ENCODE data around the gene PLEKHA8.
A peak's percentile ranks its signal among the peaks of the same experiment; 100 is the strongest.

PLEKHA8 gene, protein sequence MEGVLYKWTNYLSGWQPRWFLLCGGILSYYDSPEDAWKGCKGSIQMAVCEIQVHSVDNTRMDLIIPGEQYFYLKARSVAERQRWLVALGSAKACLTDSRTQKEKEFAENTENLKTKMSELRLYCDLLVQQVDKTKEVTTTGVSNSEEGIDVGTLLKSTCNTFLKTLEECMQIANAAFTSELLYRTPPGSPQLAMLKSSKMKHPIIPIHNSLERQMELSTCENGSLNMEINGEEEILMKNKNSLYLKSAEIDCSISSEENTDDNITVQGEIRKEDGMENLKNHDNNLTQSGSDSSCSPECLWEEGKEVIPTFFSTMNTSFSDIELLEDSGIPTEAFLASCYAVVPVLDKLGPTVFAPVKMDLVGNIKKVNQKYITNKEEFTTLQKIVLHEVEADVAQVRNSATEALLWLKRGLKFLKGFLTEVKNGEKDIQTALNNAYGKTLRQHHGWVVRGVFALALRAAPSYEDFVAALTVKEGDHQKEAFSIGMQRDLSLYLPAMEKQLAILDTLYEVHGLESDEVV

DNA sequence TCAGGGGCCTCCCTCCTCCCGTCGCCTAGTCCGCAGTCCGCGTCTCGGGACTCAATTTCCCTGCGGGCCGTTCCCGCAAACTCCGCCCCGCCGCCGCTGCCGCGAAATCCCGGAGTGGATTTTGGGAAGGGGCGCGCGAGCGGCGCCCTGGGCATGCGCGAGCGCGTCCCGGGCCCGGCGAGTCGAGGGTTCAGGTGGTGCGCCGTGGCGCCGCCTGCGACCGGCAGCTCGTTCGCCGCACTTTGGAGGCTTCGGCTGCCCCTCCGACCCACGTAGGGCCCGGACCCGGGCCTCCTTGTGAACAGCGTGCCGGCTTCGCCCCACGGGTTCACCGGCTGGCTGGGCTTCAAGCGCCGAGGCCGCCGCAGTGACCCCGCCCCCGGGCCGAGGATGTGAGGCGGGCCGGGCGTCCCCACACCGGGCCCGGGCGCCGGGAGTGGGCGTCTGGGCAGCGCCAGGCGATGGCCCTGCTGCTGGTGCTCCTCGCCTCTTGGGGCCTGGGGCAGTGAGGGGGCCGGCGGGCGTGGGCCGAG, at the start of gene PLEKHA8:
Gene PLEKHA8, plus strand, starts transcription at position 197 of the 533 bp plus-strand sequence. CDS start 351 bp downstream, outside the sequence.
- peak; percentile 89 for DNase-seq (ENCODE audit: low spot score)

DNA sequence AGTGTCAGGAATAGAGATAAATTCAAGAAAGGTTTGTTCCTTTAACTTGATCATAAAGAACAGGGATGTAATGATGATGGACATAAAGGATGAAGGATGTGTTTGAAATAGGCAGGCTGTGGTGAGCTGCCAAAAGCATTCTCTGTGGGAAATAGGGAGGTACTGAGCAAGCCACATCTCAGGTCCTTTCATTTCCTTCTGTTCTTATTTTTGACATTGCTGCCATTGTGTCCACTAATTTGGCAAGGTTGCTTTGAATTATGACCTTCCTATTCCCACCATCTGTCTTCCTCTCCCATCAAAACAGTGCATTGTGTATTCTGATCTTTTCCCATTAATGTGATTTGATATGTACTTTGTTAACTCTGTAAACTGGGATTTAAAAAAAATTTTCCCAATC, 48.1 kb upstream of the PLEKHA8 start:
- DNase-seq (ENCODE audit: low spot score): no peak

DNA sequence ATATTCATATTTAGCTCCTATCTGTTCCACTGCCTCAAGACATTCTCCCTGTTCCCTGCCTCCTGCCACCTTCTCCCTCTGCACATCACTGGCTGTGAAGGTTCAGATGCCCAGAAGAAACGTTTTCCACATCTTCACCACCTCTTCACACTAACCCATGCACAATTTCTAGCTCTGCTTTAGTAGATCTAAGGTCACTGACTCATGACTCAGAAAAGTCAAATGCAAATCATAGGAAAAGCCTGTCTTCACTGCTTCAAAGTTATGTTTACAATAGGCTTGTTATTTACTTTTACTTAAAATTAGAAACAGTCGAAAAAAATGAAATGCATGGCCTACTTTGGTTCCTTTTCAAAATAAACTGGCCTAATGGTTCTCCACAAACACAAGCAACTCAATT, 41.1 kb upstream of the PLEKHA8 start:
- DNase-seq (ENCODE audit: low spot score): no peak

DNA sequence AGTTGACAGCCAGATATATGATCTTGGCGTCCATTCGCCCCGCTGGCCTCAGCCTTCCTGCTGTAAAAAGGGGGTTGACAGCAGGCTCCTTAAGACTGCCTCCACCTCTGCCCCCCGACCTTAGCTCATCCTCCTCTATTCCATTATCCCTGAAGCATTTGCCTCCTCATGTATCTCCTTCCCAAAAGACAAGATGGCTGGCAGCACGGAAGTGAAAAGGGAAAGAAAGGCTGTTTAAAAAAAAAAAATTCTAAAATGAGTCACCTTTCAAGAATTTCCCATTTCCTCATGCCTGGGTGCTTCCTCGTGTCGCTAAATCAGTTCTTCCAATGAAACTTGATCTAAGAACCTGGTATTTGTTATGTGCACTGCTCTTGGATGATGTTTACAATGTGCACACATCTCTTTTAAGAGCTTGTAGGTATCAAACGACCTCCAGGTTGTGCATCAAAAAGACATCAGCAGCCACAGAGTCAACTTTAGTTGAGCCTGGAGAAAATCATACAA, 40.3 kb upstream of the PLEKHA8 start:
- no peak for DNase-seq (ENCODE audit: low spot score)

DNA sequence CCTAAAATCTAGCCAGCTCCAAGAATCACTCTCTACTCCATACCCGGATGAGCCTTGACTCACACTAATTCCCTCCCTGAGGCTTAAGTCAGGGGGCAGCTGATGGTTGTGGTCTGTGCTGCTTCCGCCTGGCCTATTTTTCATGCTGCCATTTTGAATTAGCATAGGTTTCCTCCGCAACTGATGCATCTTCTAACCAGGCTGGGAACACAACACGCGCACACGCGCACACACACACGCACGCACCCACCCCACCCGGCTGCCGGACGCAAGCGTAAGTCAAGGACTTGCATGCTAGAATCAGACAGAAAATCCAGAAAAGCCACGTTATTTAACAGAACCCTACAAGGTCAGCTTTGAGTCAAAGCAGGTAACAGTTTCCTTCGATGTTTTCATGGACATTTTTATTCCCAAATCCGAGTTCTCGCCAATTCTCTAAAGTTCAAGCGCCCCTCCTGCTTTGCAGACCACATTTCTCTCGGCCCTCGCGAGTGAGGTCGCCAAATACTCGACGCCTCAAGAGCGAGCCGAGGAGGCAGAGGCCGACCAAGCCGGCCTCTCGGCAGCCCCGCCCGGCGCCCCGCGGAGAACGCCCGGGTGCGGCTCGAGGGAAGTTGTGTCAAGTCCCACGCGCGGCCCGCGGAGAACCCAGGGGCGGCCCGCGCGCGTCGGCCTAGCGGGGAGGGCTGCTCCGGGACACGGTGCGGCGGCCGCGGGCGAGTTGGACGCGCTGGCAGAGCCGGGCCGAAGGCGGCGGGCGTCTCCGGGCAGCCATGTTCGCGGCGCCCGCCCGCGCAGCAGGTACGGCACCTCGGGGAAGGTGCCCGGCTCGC, 39.6 kb upstream of the PLEKHA8 start:
- DNase-seq (ENCODE audit: low spot score): peak; percentile 64

DNA sequence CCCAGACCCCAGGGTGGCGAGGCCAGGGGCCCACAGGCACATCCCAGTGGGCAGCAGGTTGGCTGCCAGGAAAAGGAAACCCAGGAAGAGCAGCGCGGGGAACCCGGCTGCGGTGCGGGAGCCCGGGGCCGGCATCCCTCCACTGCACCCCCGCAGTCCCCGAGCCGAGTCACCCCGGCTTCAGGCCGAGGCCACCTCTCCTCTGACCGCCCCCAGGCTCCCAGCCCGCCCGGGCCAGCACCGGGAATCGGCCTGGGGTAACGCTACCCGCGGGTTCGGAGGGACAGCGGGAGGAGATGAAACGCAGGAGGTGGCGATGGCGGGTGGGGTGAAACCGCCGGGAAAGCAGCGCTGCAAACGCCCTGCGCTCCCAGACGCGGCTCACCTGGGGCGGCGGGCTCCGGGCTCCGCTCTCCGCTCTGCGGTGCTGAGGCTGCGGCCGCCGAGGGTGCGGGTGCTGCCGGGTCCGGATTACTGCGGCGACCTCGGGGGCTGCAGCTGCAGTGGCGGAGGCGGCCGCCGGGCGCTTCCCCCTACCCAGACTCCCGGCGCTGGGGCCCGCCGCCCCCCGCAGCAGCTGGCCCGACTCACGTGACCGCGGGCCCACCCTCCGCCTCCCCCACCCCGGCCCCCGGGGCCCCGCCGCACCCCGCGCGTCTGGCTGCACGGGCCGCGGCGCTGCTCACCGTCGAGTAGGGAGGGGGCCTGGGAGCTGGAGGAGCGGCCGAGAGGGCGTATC, 38.8 kb upstream of the PLEKHA8 start, which contains the start of gene SCRN1:
Gene SCRN1, minus strand, starts transcription at position 545 of the 739 bp plus-strand sequence. CDS start 20,734 bp downstream, outside the sequence.
- DNase-seq (ENCODE audit: low spot score): peak; percentile 59

DNA sequence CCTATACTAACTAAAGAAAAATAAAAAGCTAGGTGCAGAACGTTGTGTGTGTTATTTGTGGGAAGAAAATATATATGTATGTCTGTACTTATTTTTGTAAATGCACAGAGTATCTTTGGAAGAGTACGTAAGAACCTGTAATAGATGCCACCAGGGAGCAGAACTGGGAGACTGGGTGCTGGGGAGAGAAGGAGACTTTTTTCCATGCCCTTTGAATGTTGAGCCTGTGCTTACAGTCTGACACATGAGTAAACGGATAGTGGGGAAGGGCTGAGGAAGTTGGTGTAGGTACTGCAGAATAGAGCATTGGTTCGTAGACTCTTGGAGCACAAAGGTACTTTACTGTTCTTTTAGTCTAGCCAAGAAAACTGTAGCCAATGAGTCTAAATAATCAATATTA, 37.3 kb upstream of the PLEKHA8 start:
- DNase-seq (ENCODE audit: low spot score): no peak

DNA sequence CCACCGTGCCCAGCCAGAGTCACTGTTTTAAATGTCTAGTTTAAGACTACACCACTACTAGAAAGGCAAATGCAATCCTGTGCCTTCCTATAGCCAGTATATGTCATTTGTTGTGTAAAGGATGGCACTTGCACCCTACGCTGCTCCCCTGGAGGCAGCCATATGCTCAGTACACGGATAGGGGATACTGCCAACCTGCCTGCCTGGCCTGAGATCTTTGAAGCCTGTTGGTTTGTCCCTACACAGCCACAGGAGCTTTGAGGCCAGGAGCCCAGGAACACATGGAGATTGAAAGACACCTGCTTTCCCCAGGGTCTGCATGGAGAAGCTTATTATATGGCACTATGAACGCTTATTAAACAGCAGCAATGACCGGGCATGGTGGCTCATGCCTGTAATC, 36.3 kb upstream of the PLEKHA8 start:
- DNase-seq (ENCODE audit: low spot score): no peak

DNA sequence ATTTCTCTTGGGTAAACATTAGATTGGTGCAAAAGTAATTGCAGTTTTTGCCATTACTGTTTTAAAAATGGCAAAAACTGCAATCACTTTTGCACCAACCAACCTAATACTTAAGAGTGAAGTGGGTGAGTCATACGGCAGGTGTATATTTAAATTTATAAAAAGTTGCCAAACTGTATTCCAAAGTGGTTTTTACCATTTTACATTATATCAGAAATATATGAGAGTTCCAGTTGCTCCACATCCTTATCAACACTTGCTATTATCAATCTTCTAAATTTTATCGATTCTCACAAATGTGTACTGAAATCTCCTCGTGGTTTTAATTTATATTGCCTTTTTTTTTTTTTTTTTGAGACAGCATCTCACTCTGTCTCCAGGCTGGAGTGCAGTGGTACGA, 35.1 kb upstream of the PLEKHA8 start:
- no peak for DNase-seq (ENCODE audit: low spot score)

DNA sequence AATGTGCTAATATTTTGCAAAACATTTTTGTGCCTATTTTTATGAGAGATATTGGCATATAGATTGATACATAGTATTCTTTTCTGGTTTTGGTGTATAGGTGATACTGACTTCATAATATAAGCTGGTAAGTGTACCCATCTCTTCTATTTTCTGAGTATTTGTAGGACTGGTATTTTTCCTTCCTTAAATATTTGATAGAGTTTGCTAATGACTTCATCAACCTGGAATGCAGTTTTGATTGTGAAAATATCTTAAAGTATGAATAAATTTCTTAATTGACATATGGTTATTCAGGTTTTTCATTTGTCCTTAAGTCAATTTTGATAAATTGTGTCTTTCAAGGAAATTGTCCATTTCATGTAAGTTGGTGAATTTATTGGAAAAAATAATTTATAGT, 32.6 kb upstream of the PLEKHA8 start:
- no peak for DNase-seq (ENCODE audit: low spot score)

DNA sequence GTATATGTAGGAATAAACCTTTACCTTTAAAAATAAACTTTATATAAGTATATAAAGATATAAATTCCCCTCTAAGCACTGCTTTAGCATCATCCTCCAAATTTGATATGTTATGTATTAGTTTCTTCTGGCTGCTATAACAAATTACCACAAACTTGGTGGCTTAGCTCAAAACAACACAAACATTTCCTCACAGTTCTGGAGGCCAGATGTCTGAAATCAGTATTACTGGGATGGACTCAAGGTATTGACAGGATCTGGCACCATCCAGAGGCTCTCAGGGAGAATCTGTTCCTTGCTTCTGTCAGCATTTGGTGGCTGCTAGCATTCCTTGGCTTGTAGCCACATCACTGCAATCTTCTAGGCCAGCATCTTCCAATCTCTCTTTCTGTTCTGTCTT, 31.9 kb upstream of the PLEKHA8 start:
- DNase-seq (ENCODE audit: low spot score): no peak

DNA sequence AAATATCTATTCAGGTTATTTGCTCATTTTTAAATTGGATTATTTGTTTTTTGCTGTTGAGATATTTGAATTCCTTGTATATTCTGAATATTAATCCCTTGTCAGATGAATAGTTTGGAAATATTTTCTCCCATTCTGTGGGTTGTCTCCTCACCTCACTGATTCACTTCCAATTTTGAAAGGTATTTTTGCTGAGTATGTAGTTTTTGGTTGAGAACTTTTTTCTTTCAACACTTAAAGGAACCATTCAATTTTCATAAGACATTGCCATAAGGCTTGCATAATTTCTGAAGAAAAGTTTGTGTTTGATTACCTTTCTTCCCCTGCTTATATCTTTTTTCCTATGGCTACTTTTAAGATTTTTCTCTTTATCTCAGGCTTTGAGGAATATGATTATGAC, 29.7 kb upstream of the PLEKHA8 start:
- DNase-seq (ENCODE audit: low spot score): no peak

DNA sequence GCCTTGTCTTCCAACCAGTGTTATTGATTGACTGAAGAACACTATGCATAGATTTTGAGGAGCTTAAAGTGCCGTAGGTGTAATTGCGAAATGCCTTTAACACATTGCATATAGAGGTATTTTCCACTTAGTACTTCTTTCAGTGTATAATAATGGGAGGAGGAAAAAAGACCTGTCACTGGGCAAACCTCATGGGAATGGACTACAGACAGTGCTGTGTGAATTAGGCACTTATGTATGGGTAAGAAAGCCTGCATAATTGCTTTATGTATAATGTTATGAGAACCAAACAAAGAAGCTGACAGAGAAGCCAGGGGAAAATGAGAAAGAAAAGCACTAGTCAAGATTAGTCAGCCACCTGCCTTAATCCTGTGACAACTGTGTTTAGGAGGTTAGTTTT, 26.2 kb upstream of the PLEKHA8 start:
- DNase-seq (ENCODE audit: low spot score): no peak

DNA sequence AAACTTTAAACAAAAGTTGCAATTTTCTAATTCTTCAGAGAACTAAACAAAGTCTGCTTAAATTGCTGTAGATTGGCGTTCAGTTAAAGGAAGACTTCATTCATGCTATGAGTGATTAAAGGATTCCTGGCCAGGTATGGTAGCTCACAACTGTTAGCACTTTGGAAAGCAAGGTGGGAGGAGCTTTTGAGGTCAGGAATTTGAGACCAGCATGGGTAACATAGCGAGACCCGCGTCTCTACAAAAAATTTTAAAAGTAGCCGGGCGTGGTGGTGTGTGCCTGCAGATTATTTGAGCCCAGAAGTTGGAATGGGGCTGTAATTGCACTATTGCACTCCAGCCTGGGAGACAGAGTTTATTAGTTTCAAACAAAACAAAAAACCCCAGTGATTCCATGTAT, 25.1 kb upstream of the PLEKHA8 start:
- DNase-seq (ENCODE audit: low spot score): no peak

DNA sequence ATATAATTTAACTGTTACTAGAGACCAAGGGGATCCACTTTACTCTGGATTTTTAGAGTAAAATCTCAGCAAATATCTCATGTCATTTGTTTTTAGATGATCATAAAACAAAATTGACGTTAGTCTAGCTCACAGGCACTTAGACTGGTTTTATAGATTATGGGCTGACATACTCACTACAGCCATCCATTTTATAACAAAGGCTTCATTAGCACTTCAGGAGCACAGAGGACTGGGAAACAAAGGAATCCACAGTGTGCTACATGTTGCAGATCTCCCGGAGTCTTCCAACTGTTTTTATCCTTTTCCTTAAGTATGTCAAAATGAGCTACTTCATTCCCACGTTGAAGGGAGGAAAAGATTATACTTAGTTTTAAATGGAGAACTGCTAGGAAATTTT, 22.7 kb upstream of the PLEKHA8 start:
- no peak for DNase-seq (ENCODE audit: low spot score)

DNA sequence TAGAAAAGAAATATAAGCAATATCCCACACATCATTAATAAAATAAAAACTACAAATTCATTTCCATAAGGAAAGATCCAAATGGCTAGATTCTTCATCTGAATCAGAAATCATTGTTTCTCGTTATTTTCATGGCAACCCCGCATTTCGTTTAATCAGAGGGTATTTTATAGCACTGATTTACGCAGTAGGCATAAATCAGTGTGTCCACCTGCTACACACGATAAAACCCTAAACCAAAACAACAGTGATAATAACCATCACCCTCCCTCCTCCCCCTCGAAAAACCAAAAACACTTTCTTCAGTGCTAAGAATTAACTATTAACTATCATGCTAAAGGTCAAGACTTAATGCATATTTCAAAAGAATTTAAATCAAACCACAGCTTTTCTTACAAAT, 18.2 kb upstream of the PLEKHA8 start:
- no peak for DNase-seq (ENCODE audit: low spot score)

DNA sequence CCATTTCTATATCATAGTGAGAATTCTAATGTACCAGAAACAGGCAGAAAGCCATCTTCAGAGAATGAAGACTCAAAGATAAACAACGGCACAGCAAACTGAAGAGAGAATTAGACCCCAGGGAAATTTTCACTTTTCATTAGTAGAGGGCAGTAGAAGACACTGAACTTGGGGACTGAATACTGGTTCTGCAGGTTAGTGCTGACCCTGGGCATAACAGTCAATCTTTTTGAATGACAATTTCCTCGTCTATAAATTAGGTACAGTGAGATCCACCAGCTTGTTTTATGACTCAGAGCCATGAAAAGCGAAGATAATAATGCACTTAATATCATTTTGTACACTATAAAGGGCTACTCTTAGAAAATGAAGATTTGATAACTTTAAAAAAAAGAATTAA, 15.5 kb upstream of the PLEKHA8 start:
- no peak for DNase-seq (ENCODE audit: low spot score)

DNA sequence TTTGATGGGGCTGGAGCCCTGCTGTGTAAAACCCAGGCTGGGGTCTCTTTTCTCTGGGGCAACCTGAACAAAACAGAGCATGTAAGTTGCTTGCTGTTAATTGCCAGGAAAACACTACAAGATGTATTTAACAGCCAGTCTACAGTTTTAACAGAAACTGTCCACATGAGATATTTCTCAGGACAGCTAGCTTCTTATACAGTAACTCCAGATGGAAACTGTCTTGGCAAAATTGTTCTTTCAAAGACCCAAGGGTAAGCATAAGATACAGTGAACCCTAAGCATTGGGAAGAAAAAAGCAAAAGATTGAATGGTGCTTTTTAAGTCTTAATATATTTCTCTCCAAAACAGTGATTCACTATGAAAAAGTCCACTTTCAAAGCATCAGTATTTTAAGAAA, 9.8 kb upstream of the PLEKHA8 start:
- no peak for DNase-seq (ENCODE audit: low spot score)

DNA sequence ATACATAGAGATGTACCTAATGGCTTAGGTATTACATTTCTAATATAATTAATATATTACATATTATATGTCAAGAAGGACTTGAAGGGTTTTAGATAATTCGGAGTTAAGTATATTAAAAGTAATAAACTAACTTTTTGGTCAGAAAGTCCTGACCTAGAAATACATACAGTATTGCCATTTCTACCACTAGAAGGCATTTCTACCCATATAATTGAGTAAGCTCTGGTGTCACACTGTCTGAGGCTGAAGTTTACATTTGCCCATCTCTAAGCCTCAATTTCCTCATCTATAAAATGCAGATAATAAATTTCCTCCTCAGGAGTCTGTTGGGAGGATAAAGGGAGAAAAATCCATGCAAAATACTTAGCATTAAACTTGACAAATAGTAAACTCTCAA, 8.8 kb upstream of the PLEKHA8 start:
- DNase-seq (ENCODE audit: low spot score): no peak

DNA sequence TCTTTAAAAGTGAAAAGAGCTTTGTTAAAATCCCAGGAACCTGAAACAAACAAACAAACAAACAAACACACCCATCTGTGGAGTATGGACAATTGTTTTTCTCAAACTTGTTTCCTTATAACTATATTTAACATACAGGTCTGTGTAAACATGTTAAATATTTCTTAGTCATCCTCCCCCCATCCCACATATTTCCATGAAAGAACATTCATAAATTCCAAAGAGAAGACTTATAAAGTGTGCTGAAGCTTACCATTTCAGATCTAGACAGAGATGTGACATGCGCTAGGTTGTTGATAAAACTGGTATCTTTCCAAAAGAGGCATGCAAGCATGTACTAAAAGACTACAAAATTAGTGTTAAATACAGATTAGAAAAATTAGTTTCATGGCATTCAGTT, 8.3 kb upstream of the PLEKHA8 start:
- no peak for DNase-seq (ENCODE audit: low spot score)

DNA sequence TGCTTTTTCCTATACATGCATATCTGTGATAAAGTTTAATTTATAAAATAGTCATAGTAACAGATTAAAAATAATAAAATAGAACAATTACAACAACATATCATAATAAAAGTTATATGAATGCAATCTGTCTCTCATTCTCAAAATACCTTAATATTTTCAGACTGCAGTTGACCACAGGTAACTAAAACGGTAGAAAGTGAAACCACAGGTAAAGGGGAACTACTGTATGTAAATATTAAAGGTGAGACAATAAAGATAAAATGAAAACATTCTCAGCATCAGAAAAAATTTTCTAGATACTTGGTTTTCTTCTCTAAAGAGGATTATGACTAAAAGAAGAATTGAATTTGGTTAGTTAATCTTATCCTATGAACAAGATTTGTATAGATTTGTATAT, 7.7 kb upstream of the PLEKHA8 start:
- no peak for DNase-seq (ENCODE audit: low spot score)

DNA sequence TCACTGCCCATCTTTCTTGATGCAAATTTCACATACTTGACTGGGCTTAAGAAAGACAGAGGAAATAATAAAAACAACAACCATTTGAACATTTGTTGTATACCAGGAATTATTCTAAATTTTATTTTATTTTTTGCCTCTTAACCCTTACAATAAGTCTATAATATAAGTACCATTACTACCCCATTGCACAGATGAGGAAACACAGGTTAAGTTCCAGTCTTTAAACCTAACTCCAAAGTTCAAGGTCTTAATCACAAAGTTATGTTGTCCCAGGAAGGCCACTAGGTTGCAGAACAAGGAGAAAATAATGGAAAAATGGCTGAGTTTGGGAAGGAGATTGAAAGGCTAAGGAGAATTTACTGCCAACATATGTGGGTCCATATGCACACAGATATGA, 5.2 kb upstream of the PLEKHA8 start:
- DNase-seq (ENCODE audit: low spot score): no peak

All from globus pallidus (tissue), 1 donor.